ENCODE results near the gene C1orf50.

C1orf50 gene

DNA sequence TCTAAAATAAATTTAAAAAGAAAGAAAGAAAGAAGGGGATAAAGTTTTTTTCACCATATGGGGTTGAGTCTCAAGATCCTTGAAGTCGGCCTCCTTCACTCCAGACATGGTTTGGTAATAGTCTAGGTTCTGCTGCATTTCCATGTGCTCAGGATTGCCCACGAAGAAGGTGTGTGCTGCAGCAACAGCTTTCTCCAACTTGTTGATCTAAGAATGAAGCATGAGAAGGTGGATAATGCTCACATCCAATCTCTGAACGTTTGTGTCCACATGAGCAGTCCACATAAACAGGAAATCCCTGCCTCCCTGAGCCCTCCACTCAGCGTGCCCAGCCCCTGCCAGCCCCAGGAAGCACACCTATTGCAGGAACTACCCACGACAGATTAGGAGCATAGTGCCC, 4.8 kb upstream of the C1orf50 start:
- FAIRE-seq (no peak), DNase-seq (ENCODE audit: insufficient read length, low spot score) (no peak)
- TF ChIP-seq, protein P1, sequence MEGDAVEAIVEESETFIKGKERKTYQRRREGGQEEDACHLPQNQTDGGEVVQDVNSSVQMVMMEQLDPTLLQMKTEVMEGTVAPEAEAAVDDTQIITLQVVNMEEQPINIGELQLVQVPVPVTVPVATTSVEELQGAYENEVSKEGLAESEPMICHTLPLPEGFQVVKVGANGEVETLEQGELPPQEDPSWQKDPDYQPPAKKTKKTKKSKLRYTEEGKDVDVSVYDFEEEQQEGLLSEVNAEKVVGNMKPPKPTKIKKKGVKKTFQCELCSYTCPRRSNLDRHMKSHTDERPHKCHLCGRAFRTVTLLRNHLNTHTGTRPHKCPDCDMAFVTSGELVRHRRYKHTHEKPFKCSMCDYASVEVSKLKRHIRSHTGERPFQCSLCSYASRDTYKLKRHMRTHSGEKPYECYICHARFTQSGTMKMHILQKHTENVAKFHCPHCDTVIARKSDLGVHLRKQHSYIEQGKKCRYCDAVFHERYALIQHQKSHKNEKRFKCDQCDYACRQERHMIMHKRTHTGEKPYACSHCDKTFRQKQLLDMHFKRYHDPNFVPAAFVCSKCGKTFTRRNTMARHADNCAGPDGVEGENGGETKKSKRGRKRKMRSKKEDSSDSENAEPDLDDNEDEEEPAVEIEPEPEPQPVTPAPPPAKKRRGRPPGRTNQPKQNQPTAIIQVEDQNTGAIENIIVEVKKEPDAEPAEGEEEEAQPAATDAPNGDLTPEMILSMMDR (IDR thresholded peaks at IDR 0.05; ENCODE audit: insufficient read depth, missing control alignments): no peak

DNA sequence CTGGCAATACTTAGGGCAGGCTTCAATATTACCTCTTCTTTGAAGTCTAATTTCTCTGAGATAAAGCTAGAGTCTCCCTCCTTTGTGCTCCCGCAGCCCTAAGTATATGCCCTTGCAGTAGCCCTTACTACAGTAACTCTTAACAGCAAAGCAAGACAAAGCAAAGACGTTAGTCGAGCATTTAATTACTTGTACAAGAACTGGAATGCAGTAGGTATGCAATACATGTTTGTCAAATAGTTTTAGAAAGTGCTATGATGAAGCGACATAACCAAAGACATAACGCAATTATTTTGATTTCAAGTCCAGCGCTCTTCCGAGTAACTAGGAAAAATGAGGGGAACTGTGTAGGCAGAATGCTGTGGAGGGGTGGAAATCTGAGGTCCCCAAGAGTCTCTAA, 1.8 kb upstream of the C1orf50 start:
- TF ChIP-seq, protein P1 (IDR thresholded peaks at IDR 0.05; ENCODE audit: insufficient read depth, missing control alignments): no peak
- DNase-seq (ENCODE audit: insufficient read length, low spot score) (no peak), FAIRE-seq (no peak)

DNA sequence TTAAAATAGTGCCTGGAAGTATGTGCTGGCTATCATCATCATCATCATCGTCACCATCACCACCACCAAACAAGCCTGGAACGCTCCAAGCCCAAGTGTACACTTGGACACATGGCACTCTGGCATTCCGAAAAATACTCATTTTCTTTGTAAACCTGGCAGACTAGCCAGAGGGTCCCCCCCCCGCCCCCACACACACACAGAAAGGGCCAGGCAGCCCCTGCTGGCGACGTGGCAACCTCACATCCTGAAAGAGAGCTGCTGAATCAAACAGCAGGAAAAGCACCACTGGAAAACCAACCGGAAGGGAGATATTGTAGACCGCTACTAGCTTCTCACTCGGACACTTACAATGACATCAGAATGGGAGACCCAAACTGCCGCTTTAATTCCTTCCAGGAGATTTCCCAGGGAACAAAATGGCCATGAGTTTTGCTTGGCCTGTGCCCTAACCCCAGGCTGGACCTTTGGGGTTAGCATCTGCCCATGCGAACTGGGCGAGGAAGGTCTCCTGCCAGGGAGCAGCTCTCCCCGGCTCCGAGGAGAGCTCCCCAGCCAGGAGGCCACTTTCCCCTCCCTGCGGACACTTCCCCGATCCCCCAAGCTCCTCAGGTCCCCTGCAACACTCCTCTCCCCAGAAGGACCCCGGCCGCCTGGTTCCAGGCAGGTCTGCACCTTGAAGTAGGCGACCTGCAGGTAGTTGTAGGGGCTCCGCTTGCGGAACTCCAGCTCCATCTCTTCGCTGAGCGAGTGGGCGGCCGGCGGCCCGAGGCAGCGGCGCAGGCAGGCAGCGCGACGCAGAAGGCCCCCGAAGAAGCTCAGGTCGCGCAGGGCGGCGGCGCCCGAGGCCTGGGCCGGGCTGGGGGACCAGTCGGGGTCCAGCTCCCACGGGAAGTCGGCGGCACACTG, 963 bp upstream of the C1orf50 start:
- TF ChIP-seq, protein P1 (IDR thresholded peaks at IDR 0.05; ENCODE audit: insufficient read depth, missing control alignments): peak; percentile 45
- DNase-seq (ENCODE audit: insufficient read length, low spot score): no peak
- no peak for FAIRE-seq

DNA sequence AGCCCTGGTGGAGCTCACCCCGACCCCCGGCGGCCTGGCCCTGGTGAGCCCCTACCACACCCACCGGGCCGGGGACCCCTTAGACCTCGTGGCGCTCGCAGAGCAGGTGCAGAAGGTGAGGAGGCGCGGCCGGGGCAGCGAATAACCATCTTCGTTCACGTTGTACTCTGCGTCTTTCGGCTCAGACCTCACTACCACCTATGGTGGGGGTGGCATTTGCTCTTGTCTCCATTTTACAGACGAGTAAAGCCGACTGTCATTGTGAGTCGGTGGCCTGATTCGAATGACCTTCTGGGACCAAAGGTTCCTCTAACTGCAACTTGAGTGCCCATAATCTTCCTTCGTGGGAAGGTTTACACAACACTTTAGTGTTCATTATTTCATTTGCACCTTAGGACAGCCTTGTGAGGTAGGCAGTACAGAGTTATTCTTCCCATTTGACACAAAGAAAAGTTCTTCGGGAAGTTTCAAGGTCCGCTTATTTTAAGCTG, 506 bp downstream of the C1orf50 start:
- TF ChIP-seq, protein P1 (IDR thresholded peaks at IDR 0.05; ENCODE audit: insufficient read depth, missing control alignments): no peak
- no peak for DNase-seq (ENCODE audit: insufficient read length, low spot score)
- FAIRE-seq: no peak

DNA sequence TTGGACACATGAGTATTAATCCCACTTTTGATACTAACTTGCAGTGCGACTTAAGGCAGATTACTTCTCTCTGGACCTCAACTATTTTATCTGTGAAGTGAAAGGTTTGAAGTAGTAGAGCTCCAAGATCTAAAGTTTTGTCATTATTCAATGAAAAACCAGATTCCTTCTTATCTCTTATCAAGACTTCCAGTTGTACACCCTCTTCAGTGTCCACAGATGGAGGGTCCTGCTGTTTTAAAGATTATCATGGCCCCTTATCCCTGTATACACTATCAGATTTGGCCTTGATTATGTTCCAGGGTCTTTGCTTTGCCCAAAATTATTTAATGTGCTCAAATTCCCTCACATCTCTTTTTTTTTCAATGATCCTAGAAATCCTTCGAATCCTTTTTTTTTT, 1.1 kb downstream of the C1orf50 start:
- DNase-seq (ENCODE audit: insufficient read length, low spot score) (no peak), FAIRE-seq (no peak)
- TF ChIP-seq, protein P1 (IDR thresholded peaks at IDR 0.05; ENCODE audit: insufficient read depth, missing control alignments): no peak

DNA sequence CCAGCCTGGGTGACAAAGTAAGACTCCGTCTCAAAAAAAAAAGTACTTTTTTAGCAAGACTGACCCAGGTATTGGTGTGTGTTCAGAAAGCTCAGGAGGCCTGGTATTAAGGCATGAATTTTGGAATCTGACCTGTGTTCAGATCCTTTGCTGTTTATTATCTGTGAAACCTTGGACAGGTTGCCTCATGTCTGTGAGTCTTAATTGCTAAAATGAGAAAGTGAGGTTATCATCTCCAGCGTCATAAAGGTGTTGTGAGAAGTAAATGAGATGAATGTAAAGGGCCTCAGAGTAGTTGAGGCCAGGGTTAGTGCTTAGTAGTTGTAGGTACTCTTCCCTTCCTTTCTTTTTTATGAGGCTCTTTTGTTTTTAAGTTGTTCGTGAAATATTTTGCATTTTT, 2.8 kb downstream of the C1orf50 start:
- DNase-seq (ENCODE audit: insufficient read length, low spot score): no peak
- TF ChIP-seq, protein P1 (IDR thresholded peaks at IDR 0.05; ENCODE audit: insufficient read depth, missing control alignments): no peak
- FAIRE-seq: no peak

DNA sequence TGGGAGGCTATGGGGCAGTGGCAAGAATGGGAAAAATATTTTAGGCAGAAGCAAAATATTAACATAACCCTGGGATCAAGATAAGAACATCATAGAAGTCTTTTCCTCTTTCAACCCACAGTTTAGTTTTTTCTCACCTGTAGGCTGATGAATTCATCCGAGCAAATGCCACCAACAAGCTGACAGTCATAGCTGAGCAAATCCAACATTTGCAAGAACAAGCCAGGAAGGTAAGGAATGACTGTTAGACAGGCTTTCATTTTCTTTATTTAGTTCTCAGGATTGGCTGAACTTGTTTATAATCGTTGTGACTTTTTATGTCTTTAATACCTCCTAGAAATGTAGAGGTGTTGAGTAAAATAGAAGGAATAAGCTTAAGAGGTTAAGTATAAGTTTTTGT, 6.4 kb downstream of the C1orf50 start:
- DNase-seq (ENCODE audit: insufficient read length, low spot score): no peak
- FAIRE-seq: no peak

More for the DNA sequence above, 6.4 kb downstream of the C1orf50 start:
- TF ChIP-seq, protein P1 (IDR thresholded peaks at IDR 0.05; ENCODE audit: insufficient read depth, missing control alignments): no peak

Measured in D721Med (cell line).